Activated CD4-positive, alpha-beta memory T cell treated with anti-CD3 and anti-CD28 coated beads, Interleukin-2, amount 10 ng/mL, durations not matched to agents 7 days and 5 days (primary cell): ENCODE measurements around the gene G6PC1. TPM values are rescaled to one million over a fixed set of nuclear protein-coding genes. Genes with fewer than 3 reads are reported as not detected.
"Not testable (repeated sequence)": the region's sequence is repeated elsewhere in the genome, so short reads cannot be mapped to it uniquely, and the experiment has no call there.

Experiments used
- CTCF ChIA-PET: fragments of 350-600 bp; sonication (Branson Sonifier 250); formaldehyde crosslinking; loops from one replicate; lab custom pipeline; 2021; ENCODE audit warnings: antibody characterized with exemption, inconsistent platforms; lab: Charles Lee
- POLR2A ChIA-PET: fragments of 350-600 bp; sonication (Branson Sonifier 250); formaldehyde crosslinking; loops from one replicate; lab custom pipeline; 2021; ENCODE audit warnings: antibody characterized with exemption; lab: Charles Lee
- DNase-seq: peaks from one replicate; pipeline ENCODE4 v3.0.0-alpha.2; 2020
- H3K27ac Mint-ChIP-seq: one replicate; pipeline ENCODE4 v1.8.0; 2021; ENCODE audit warnings: mild to moderate bottlenecking, mixed read lengths
- H3K27me3 Mint-ChIP-seq: one replicate; pipeline ENCODE4 v1.8.0; 2021; ENCODE audit warnings: mixed read lengths
- H3K36me3 Mint-ChIP-seq: one replicate; pipeline ENCODE4 v1.8.0; 2021; ENCODE audit warnings: low read depth, mixed read lengths
- H3K4me1 Mint-ChIP-seq: one replicate; pipeline ENCODE4 v1.8.0; 2021; ENCODE audit warnings: mixed read lengths
- H3K4me3 Mint-ChIP-seq: one replicate; pipeline ENCODE4 v1.8.0; 2021; ENCODE audit warnings: mild to moderate bottlenecking, mixed read lengths
- H3K9me3 Mint-ChIP-seq: one replicate; pipeline ENCODE4 v1.8.0; 2021; ENCODE audit warnings: mixed read lengths
- total RNA-seq, 2 experiments: library from RNA; stranded (reverse); gene quantifications; one replicate each; pipeline ENCODE4 v1.2.3, GENCODE V29; 2021

The G6PC1 gene
- total RNA-seq, 2 experiments from 2014 or later: not detected

DNA sequence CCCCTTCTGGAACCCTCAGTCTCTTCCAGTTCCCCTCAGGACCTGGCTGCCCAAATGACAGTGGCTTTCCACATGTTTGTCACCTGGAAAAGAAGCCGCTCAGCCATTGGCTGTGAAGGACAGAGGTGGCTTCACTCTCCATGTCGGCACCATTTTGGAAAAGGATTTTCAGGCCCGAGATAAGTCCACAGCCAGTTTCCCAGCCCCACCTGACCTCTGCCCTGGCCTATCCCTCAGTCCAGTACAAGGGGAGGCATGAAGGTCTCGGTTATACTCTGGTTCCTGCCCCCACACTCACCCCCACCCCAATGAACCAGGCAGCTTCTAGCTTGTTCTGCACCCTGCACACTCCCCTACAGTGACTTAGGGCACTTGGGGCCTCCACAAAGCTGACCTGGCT lies 34.4 kb upstream of the G6PC1 start:
- DNase-seq: no peak
- POLR2A ChIA-PET: no interaction called here
- Mint-ChIP-seq H3K36me3 (no peaks in the 10 kb centered on the region), H3K4me1 (no peaks in the 10 kb centered on the region), H3K4me3 (no peak overlapping the region), H3K27me3 (peaks cover 16% of the 10 kb centered on the region), H3K27ac (no peak overlapping the region), H3K9me3 (no peaks in the 10 kb centered on the region)
- CTCF ChIA-PET: interaction anchor here (0.7 kb wide), 1 partner anchor 99 kb away, joined by 3 read pairs; no protein-coding TSS in a partner anchor

DNA sequence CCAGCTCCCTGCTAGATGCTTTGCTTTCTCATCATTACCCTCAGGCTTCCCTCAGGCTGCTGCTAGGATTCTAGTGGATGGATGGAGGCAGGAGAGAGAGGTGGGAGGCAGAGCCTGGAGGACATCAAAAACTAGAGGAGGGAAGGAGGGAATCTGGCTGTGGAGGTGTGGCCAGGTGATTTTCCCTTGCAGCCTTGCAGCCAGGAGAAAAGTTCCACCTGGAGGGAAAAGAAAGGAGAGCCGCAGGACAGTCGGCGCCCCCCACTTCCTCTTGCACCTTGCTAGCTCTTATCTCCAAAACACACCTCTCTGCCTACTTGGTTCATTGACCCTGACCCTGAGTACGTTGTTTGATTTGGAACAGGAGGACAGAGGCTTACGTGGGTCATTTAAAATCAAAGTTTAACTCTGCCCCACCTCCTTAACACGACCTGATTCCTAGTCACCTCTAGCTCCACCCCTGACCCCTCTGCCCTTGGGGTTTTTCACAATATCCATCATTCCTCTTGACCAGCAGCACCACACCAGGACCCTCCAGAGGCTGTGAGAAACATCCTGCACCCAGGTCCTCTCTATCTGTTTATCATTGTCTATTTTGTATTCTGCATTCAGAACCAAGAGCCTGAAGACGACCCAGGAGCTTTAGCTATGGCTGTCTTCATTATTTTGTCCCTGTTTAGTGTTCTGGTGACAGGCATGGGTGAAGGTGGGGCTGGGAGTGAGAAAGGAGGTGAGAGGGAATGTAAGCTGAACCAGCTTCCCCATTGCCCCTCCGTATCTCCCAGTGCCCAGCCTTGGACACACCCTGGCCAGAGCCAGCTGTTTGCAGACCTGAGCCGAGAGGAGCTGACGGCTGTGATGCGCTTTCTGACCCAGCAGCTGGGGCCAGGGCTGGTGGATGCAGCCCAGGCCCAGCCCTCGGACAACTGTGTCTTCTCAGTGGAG lies 33.7 kb upstream of the G6PC1 start:
- H3K4me3 Mint-ChIP-seq: no peak overlapping the region
- no peaks in the 10 kb centered on the region for H3K9me3 Mint-ChIP-seq
- H3K4me1 Mint-ChIP-seq: no peaks in the 10 kb centered on the region
- ChIA-PET CTCF (interaction anchor here (0.7 kb wide), 1 partner anchor 98 kb away, joined by 3 read pairs; no protein-coding TSS in a partner anchor), POLR2A (no interaction called here)
- DNase-seq: no peak
- peaks cover 22% of the 10 kb centered on the region for H3K27me3 Mint-ChIP-seq
- no peak overlapping the region for H3K27ac Mint-ChIP-seq
- no peaks in the 10 kb centered on the region for H3K36me3 Mint-ChIP-seq

DNA sequence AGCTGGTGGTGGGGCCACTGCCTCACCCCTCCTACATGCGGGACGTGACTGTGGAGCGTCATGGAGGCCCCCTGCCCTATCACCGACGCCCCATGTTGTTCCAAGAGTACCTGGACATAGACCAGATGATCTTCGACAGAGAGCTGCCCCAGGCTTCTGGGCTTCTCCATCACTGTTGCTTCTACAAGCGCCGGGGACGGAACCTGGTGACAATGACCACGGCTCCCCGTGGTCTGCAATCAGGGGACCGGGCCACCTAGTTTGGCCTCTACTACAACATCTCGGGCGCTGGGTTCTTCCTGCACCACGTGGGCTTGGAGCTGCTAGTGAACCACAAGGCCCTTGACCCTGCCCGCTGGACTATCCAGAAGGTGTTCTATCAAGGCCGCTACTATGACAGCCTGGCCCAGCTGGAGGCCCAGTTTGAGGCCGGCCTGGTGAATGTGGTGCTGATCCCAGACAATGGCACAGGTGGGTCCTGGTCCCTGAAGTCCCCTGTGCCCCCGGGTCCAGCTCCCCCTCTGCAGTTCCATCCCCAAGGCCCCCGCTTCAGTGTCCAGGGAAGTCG lies 32.8 kb upstream of the G6PC1 start:
- peaks cover 23% of the 10 kb centered on the region for H3K27me3 Mint-ChIP-seq
- DNase-seq, H3K27ac Mint-ChIP-seq, H3K9me3 Mint-ChIP-seq, H3K4me3 Mint-ChIP-seq, H3K4me1 Mint-ChIP-seq, H3K36me3 Mint-ChIP-seq, POLR2A ChIA-PET, CTCF ChIA-PET: not testable (repeated sequence)

DNA sequence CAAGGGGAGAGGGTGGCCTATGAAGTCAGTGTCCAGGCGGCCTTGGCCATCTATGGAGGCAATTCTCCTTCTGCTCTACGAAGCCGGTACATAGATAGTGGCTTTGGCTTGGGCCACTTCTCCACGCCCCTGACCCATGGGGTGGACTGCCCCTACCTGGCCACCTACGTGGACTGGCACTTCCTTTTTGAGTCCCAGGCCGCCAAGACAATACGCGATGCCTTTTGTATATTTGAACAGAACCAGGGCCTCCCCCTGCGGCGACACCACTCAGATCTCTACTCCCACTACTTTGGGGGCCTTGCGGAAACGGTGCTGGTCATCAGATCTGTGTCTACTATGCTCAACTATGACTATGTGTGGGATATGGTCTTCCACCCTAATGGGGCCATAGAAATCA lies 32.3 kb upstream of the G6PC1 start:
- ChIA-PET POLR2A (no interaction called here), CTCF (interaction anchor here (0.6 kb wide), 1 partner anchor 18 kb away, joined by 4 read pairs; no protein-coding TSS in a partner anchor)
- Mint-ChIP-seq H3K36me3 (no peaks in the 10 kb centered on the region), H3K4me1 (no peaks in the 10 kb centered on the region), H3K9me3 (no peaks in the 10 kb centered on the region), H3K27ac (no peak overlapping the region), H3K4me3 (no peak overlapping the region), H3K27me3 (peaks cover 25% of the 10 kb centered on the region)
- DNase-seq: no peak

DNA sequence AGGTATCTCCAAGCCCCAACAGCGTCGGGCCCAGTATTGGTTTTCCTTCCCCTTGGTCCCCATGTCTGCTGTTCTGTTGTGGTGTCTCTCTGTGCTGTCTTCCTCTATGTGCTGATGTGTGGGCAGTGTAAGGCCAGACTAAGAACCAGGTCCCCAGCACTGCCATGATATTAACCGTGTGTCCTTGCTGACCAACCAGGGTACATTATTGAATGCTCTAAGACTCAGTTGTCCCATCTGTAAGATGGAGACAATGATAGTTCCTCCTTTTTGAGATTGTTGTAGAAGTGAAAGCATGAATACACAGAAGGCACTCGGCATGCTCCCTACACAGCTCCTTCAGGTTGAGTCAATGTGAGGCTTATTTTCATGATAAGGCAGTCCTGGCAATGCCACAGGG lies 29.0 kb upstream of the G6PC1 start:
- Mint-ChIP-seq H3K9me3 (no peaks in the 10 kb centered on the region), H3K4me1 (no peaks in the 10 kb centered on the region), H3K27ac (no peak overlapping the region), H3K27me3 (peaks cover 22% of the 10 kb centered on the region), H3K36me3 (no peaks in the 10 kb centered on the region), H3K4me3 (no peak overlapping the region)
- CTCF ChIA-PET: no interaction called here
- DNase-seq: no peak
- POLR2A ChIA-PET: no interaction called here

DNA sequence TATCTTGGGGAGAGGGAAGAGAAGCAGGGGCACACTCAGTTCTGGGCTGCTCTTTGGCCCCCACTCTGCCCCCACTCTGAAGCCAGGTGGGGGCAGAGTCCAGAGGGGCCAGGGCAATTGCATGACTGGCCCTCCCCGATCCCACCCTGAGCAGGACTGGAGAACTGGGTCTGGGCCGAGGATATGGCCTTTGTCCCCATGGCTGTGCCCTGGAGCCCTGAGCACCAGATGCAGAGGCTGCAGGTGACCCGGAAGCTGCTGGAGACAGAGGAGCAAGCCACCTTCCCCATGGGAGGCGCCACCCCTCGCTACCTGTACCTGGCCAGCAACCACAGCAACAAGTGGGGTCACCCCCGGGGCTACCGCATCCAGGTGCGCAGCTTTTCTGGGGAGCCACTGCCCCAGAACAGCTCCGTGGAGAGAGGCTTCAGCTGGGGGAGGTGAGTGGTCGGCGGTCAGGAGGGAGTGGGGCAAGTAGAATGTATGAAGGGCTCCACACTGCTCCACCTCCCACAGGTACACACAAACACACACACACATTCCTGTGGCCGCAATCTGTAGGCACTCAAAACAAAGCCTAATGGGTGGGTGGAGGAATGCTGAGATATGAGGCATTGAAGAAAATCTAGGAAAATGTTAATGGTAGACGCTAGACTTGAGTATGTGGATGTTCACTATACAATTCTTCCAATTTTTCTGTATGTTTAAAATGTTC lies 28.2 kb upstream of the G6PC1 start:
- H3K27ac Mint-ChIP-seq: no peak overlapping the region
- H3K4me3 Mint-ChIP-seq: no peak overlapping the region
- H3K36me3 Mint-ChIP-seq: no peaks in the 10 kb centered on the region
- POLR2A ChIA-PET: no interaction called here
- no peak for DNase-seq
- no peaks in the 10 kb centered on the region for H3K4me1 Mint-ChIP-seq
- H3K9me3 Mint-ChIP-seq: no peaks in the 10 kb centered on the region
- CTCF ChIA-PET: no interaction called here
- peaks cover 26% of the 10 kb centered on the region for H3K27me3 Mint-ChIP-seq

DNA sequence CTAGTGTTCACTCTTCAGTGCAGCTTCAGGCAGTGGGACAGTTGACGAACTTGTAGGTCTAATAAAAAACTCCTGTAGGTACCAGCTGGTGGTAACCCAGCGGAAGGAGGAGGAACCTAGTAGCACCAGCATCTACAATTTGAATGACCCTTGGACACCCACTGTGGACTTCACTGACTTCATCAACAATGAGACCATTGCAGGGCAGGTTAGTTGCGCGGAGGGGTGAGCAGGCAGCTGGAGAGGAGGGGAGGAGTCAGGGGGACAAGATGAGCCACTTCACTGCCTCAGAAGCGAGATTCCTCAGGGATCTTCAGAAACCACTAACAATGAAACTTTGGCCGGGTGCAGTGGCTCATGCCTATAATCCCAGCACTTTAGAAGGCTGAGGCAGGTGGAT lies 27.3 kb upstream of the G6PC1 start:
- DNase-seq: no peak
- peaks cover 29% of the 10 kb centered on the region for H3K27me3 Mint-ChIP-seq
- ChIA-PET POLR2A (no interaction called here), CTCF (no interaction called here)
- H3K9me3 Mint-ChIP-seq: no peaks in the 10 kb centered on the region
- no peak overlapping the region for H3K27ac Mint-ChIP-seq
- no peak overlapping the region for H3K4me3 Mint-ChIP-seq
- no peaks in the 10 kb centered on the region for H3K36me3 Mint-ChIP-seq
- no peaks in the 10 kb centered on the region for H3K4me1 Mint-ChIP-seq

DNA sequence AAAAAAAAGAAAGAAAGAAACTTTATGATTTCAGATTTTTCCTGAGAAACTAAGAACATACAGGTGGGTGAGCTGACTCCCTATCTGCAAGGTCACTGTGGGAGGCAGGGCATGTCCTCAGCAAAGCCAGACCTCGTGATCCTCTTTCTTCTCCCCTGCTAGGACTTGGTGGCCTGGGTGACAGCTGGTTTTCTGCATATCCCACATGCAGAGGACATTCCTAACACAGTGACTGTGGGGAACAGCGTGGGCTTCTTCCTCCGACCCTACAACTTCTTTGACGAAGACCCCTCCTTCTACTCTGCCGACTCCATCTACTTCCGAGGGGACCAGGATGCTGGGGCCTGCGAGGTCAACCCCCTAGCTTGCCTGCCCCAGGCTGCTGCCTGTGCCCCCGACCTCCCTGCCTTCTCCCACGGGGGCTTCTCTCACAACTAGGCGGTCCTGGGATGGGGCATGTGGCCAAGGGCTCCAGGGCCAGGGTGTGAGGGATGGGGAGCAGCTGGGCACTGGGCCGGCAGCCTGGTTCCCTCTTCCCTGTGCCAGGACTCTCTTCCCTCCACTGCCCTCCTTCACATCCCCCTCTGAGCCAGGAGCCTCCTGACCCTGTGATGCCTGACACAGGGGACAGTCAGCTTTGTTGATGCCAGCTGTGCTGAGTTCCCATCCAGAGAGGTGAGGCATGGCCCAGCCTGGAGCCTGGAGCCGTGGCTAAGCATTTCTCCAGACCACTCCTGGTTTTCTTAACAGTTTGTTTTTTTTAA lies 26.5 kb upstream of the G6PC1 start:
- H3K36me3 Mint-ChIP-seq, CTCF ChIA-PET, H3K9me3 Mint-ChIP-seq, H3K4me3 Mint-ChIP-seq, H3K27ac Mint-ChIP-seq, H3K4me1 Mint-ChIP-seq, DNase-seq: not testable (repeated sequence)
- POLR2A ChIA-PET: interaction anchor here (0.6 kb wide), 1 partner anchor 41 kb away, joined by 3 read pairs; no protein-coding TSS in a partner anchor
- peaks cover 27% of the 10 kb centered on the region for H3K27me3 Mint-ChIP-seq

DNA sequence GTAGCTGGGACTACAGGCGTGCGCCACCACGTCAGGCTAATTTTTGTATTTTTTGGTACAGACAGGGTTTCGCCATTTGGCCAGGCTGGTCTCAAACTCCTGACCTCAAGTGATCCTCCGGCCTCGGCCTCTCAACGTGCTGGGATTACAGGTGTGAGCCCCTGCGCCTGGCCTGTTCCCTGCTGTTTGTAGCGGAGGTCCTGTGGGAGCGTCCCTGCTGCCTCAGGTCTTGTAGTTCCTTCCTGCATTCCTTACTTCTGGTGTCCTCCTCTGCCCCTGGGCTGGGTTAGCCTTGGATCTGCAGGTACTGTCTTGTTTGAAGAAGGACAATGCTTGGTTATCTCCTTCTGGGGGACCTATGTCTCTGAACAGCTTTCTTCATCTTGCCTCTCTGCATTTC lies 23.6 kb upstream of the G6PC1 start:
- Mint-ChIP-seq H3K27me3 (peaks cover 19% of the 10 kb centered on the region), H3K9me3 (no peaks in the 10 kb centered on the region), H3K4me3 (no peak overlapping the region), H3K36me3 (no peaks in the 10 kb centered on the region), H3K4me1 (no peaks in the 10 kb centered on the region), H3K27ac (no peak overlapping the region)
- ChIA-PET POLR2A (no interaction called here), CTCF (no interaction called here)
- no peak for DNase-seq

DNA sequence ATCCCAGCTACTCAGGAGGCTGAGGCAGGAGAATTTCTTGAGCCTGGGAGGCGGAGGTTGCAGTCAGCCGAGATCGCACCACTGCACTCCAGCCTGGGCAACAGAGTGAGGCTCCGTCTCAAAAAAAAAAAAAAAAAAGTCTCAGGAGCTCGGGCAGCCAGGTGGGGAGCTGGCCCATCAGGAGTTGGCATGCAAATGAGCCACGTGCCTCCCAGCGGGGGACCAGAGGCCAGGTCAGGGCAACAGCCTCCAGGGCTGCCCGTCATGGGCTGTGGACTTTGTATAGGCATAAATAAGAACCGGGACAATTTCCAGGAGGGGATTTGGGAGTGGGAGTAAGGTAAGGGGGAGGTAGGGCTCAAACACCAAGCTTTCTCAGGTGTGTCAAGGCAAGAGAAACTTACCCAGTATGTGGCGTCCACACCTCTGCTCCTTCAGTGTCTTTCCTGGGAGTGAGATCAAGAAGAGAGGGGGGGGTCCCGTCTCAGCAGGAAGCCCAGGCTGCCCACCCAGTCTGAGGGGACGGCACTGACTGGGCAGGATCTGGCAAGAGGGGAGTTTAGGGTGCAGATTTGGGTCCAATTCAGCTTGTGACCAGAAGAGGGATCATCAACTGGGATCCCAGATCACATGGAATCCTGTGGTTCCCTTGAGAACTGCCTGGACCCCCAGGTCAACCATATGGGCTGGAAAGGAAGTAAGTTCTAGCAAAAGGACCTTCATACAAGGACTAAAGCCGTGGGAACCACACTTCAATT lies 22.3 kb upstream of the G6PC1 start:
- Mint-ChIP-seq H3K27me3 (peaks cover 17% of the 10 kb centered on the region), H3K4me3 (no peak overlapping the region), H3K27ac (no peak overlapping the region), H3K36me3 (no peaks in the 10 kb centered on the region), H3K4me1 (no peaks in the 10 kb centered on the region), H3K9me3 (no peaks in the 10 kb centered on the region)
- DNase-seq: no peak
- ChIA-PET POLR2A (no interaction called here), CTCF (no interaction called here)

DNA sequence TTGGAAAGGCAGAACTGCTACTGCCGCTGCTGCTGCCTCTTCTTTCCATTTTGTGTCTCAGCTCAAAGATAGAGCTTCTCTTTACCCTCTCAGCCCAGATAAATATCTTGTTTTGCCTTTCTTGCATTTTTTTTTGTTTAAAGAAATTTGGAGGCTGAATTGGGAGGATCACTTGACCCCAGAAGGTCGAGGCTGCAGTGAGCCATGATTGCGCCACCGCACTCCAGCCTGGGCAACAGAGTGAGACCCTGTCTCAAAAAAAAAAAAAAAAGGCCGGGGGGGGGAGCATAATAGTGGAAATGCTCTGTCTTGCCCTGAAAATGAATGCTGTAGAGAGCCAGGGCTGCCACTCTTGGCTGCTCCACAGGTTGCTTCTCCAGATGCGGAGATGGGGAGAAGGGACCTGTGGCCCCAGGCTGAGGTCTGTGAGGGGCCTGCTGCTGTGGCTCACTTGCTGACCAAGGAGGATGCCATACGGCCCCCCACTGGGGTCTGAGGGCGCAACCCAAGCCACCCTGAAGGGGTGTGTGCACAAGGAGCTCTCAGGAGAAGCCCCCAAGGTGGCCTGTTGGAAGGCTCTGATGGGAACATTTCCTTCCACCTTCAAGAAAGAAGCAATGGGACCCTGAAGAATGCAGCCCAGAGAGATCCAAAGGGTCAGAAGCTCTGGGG lies 21.5 kb upstream of the G6PC1 start:
- no peaks in the 10 kb centered on the region for H3K4me1 Mint-ChIP-seq
- no peak overlapping the region for H3K27ac Mint-ChIP-seq
- no peak overlapping the region for H3K4me3 Mint-ChIP-seq
- H3K27me3 Mint-ChIP-seq: peaks cover 19% of the 10 kb centered on the region
- CTCF ChIA-PET: no interaction called here
- no peak for DNase-seq
- no peaks in the 10 kb centered on the region for H3K36me3 Mint-ChIP-seq
- H3K9me3 Mint-ChIP-seq: no peaks in the 10 kb centered on the region
- POLR2A ChIA-PET: no interaction called here

DNA sequence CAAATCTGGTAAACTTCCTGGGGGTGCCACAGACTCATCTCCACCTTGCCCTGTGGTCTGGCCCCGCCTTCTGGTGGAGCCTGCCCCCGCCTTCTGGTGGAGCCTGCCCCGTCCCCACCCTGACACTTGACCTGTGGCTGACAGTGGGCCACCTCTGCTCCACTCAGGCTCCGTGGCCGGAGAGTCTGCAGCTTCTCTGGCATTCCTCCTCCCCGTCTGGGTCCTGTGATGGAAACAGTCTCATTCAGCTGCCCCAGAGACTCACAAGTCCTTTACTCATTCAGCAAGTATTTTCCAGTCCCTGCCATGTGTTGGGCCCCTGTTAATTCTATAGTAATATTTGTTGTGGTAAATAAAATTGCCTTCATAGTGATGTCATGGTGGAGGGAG lies 21.0 kb upstream of the G6PC1 start:
- H3K27ac Mint-ChIP-seq: no peak overlapping the region
- ChIA-PET CTCF (no interaction called here), POLR2A (no interaction called here)
- DNase-seq: no peak
- H3K36me3 Mint-ChIP-seq: no peaks in the 10 kb centered on the region
- H3K27me3 Mint-ChIP-seq: peaks cover 20% of the 10 kb centered on the region
- H3K4me3 Mint-ChIP-seq: no peak overlapping the region
- no peaks in the 10 kb centered on the region for H3K4me1 Mint-ChIP-seq
- no peaks in the 10 kb centered on the region for H3K9me3 Mint-ChIP-seq
